ENCODE results near the gene PLSCR4.
A peak's percentile ranks its signal among the peaks of the same experiment; 100 is the strongest.

GRCh38 chr3:146163584-146163983, 87.3 kb downstream of the PLSCR4 start:
- TF ChIP-seq CTCF (IDR thresholded peaks at IDR 0.05; ENCODE audit: insufficient read depth, low read depth, low read length) (peak; percentile 44), EZH2 (IDR thresholded peaks at IDR 0.05; ENCODE audit: insufficient read depth, low read length) (no peak)

Data from astrocyte (in vitro differentiated cells and primary cell).